NK-92 (cell line): ENCODE results near the gene ADGRG1.

ENCODE experiments used
- DNase-seq: peaks from one replicate; lab custom pipeline; 2025; ENCODE audit not compliant: unreplicated experiment; lab: John Stamatoyannopoulos, UW

ADGRG1 gene

GRCh38 chr16:57648581-57649442 lies 20.4 kb downstream of the ADGRG1 start:
- no peak for DNase-seq

- no peak for DNase-seq
Observed at GRCh38 chr16:57649443-57649751, 21.0 kb downstream of the ADGRG1 start.

- DNase-seq, result no peak
Observed at GRCh38 chr16:57649846-57650245, 21.4 kb downstream of the ADGRG1 start.

- DNase-seq, result no peak
Observed at GRCh38 chr16:57651344-57652333, 23.2 kb downstream of the ADGRG1 start.

GRCh38 chr16:57652695-57653471 lies 24.5 kb downstream of the ADGRG1 start:
- DNase-seq, result no peak

GRCh38 chr16:57653936-57654335 lies 25.5 kb downstream of the ADGRG1 start:
- DNase-seq, result no peak

GRCh38 chr16:57656342-57656955 lies 28.0 kb downstream of the ADGRG1 start:
- no peak for DNase-seq

GRCh38 chr16:57657228-57657627 lies 28.8 kb downstream of the ADGRG1 start:
- DNase-seq, result no peak

GRCh38 chr16:57658130-57658877 lies 29.9 kb downstream of the ADGRG1 start:
- DNase-seq, result no peak

GRCh38 chr16:57658878-57659674 lies 30.6 kb downstream of the ADGRG1 start:
- DNase-seq, result no peak

- DNase-seq, result no peak
Observed at GRCh38 chr16:57660715-57661463, 32.5 kb downstream of the ADGRG1 start.

- DNase-seq, result no peak
Observed at GRCh38 chr16:57661510-57661909, 33.1 kb downstream of the ADGRG1 start.

GRCh38 chr16:57661936-57662906 lies 33.8 kb downstream of the ADGRG1 start:
- DNase-seq, result no peak

GRCh38 chr16:57663436-57663835 lies 35.0 kb downstream of the ADGRG1 start:
- no peak for DNase-seq

GRCh38 chr16:57663917-57664661 lies 35.7 kb downstream of the ADGRG1 start:
- DNase-seq, result no peak

GRCh38 chr16:57664662-57665025 lies 36.2 kb downstream of the ADGRG1 start:
- DNase-seq, result no peak

GRCh38 chr16:57665541-57665940 lies 37.1 kb downstream of the ADGRG1 start:
- no peak for DNase-seq
